Measurements from ENCODE around the gene PCAT6. TPM values are rescaled to one million over a fixed set of nuclear protein-coding genes. Genes with fewer than 3 reads are reported as not detected.

The PCAT6 gene
- total and polyA plus RNA-seq, 2 donors (not counting 3 experiments of a cell fraction or from before 2014, with no cell fraction given) = 1.7 to 2.4 TPM

GRCh38 chr1:202802998-202803932 lies 7.5 kb upstream of the PCAT6 start:
- no peaks in the 10 kb centered on the region for H3K27me3 ChIP-seq (ENCODE audit: control insufficient read depth in 2 of 2, insufficient read depth in 2 of 2, low read length in 2 of 2)
- no TSS peak for BruUV-seq (replicated peaks)
- H3K79me2 ChIP-seq (ENCODE audit: control insufficient read depth, insufficient read depth, low read length) = peaks cover 86% of the 10 kb centered on the region
- CTCF ChIA-PET = no interaction called here
- TF ChIP-seq MYC (IDR thresholded peaks at IDR 0.05; ENCODE audit: low read depth, low read length) = no peak
- TF ChIP-seq MAX (IDR thresholded peaks at IDR 0.05; ENCODE audit: insufficient read depth, insufficient read length) = no peak
- no peak for TF ChIP-seq JUN (IDR thresholded peaks at IDR 0.05; ENCODE audit: borderline replicate concordance, insufficient read depth, insufficient read length, low read depth)
- no peak for TF ChIP-seq FOS (IDR thresholded peaks at IDR 0.05; ENCODE audit: borderline replicate concordance, insufficient read depth, low read length)
- TF ChIP-seq POLR2A (IDR thresholded peaks at IDR 0.05; ENCODE audit: low read depth, low read length) = no peak
- no peak for TF ChIP-seq CTCF (IDR thresholded peaks at IDR 0.05; ENCODE audit: extremely low read depth in 1 of 2, insufficient read depth in 1 of 2, low read depth in 1 of 2, low read length in 2 of 2)
- no peak for TF ChIP-seq GATA2 (IDR thresholded peaks at IDR 0.05; ENCODE audit: insufficient read depth, insufficient read length, low read depth, low read length)
- no peak for TF ChIP-seq POLR2AphosphoS5 (IDR thresholded peaks at IDR 0.05; ENCODE audit: insufficient read depth, low read depth, low read length)
- TF ChIP-seq EZH2 (IDR thresholded peaks at IDR 0.05; ENCODE audit: borderline replicate concordance, low read depth, low read length, severe bottlenecking) = no peak
- no peaks in the 10 kb centered on the region for H3K9me3 ChIP-seq (replicated peaks; ENCODE audit: control insufficient read depth, insufficient read depth, low read length)
- H3K36me3 ChIP-seq (ENCODE audit: control insufficient read depth in 2 of 2, extremely low read depth in 1 of 2, insufficient read depth in 2 of 2, low read length in 2 of 2) = peaks cover 0 to 2% of the 10 kb centered on the region in 2 experiments
- no peak overlapping the region for H3K27ac ChIP-seq (ENCODE audit: insufficient read depth, low read depth, low read length)
- intact Hi-C loops (cut with micrococcal nuclease) (no loop called here), dilution Hi-C loops (cut with MboI; ENCODE audit: extremely low pct_ligation_motif_present, low sequenced_read_pairs) (no loop called here)
- H3K9me1 ChIP-seq (replicated peaks; ENCODE audit: control insufficient read depth, extremely low read depth, insufficient read depth, low read length) = peaks cover 2% of the 10 kb centered on the region
- H4K20me1 ChIP-seq (replicated peaks; ENCODE audit: control insufficient read depth, extremely low read depth, insufficient read depth, low read length) = peaks cover 15% of the 10 kb centered on the region
- H3K4me2 ChIP-seq (ENCODE audit: insufficient read depth, low read length) = no peak overlapping the region
- POLR2A ChIA-PET = no interaction called here
- no peak overlapping the region for H3K9ac ChIP-seq (replicated peaks; ENCODE audit: extremely low read depth, insufficient read depth, low read length)
- DNase-seq (ENCODE audit: low read depth, low spot score) (peak; percentile 10), FAIRE-seq (no peak)
- no peak overlapping the region for H3K4me3 ChIP-seq (replicated peaks in 1 of 3; ENCODE audit: insufficient read depth in 1 of 3, low read depth in 1 of 3, low read length in 3 of 3)
- H2AFZ ChIP-seq (ENCODE audit: low read depth, low read length) = no peak overlapping the region
- H3K4me1 ChIP-seq (ENCODE audit: control insufficient read depth, extremely low read depth, insufficient read depth, low read length) = peaks cover 2% of the 10 kb centered on the region
